Measurements from ENCODE around the gene APOE. TPM values are rescaled to one million over a fixed set of nuclear protein-coding genes. Genes with fewer than 3 reads are reported as not detected.

APOE gene
- total RNA-seq, 1 donor from 2014 or later: 65.9 TPM

DNA sequence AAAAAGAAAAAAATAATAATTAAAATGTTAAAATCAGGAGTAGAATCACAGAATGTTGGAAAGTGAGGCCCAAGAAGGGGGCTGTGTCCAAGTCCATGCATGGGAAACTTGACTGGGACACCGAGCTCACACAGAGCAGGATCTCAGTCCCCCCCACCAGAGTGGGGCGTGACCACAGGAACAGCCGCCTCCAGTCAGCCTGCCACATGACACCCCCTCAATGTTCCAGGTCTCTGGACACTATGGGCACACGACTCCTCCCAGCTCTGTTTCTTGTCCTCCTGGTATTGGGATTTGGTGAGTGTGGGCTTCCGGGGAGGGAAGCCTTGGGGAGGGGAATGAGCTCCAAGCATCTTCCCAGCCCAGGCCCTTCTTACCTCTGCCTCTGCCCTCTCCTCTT is 42.6 kb downstream of the APOE start:
- DNase-seq: no peak
- Mint-ChIP-seq H3K9me3 (ENCODE audit: unreplicated experiment) (no peaks in the 10 kb centered on the region), H3K27me3 (ENCODE audit: unreplicated experiment) (peaks cover 2% of the 10 kb centered on the region), H3K27ac (ENCODE audit: unreplicated experiment) (no peak overlapping the region), H3K4me1 (ENCODE audit: low read depth, unreplicated experiment) (peaks cover 17% of the 10 kb centered on the region), H3K4me3 (ENCODE audit: unreplicated experiment) (no peak overlapping the region), H3K36me3 (ENCODE audit: unreplicated experiment) (no peaks in the 10 kb centered on the region)
- TF ChIP-seq, protein P1, sequence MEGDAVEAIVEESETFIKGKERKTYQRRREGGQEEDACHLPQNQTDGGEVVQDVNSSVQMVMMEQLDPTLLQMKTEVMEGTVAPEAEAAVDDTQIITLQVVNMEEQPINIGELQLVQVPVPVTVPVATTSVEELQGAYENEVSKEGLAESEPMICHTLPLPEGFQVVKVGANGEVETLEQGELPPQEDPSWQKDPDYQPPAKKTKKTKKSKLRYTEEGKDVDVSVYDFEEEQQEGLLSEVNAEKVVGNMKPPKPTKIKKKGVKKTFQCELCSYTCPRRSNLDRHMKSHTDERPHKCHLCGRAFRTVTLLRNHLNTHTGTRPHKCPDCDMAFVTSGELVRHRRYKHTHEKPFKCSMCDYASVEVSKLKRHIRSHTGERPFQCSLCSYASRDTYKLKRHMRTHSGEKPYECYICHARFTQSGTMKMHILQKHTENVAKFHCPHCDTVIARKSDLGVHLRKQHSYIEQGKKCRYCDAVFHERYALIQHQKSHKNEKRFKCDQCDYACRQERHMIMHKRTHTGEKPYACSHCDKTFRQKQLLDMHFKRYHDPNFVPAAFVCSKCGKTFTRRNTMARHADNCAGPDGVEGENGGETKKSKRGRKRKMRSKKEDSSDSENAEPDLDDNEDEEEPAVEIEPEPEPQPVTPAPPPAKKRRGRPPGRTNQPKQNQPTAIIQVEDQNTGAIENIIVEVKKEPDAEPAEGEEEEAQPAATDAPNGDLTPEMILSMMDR (IDR thresholded peaks at IDR 0.05; ENCODE audit: partially characterized antibody, unreplicated experiment): no peak

DNA sequence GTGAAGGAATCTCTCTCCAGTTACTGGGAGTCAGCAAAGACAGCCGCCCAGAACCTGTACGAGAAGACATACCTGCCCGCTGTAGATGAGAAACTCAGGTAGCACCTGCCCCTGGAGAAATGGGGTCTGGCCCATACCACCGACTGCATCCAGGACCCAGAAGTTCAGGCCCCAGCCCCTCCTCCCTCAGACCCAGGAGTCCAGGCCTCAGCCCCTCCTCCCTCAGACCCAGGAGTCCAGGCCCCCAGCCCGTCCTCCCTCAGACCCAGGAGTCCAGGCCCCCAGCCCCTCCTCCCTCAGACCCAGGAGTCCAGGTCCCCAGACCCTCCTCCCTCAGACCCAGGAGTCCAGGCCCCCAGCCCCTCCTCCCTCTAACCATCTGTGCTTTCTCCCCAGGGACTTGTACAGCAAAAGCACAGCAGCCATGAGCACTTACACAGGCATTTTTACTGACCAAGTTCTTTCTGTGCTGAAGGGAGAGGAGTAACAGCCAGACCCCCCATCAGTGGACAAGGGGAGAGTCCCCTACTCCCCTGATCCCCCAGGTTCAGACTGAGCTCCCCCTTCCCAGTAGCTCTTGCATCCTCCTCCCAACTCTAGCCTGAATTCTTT is 43.3 kb downstream of the APOE start:
- H3K9me3 Mint-ChIP-seq (ENCODE audit: unreplicated experiment): peaks cover 2% of the 10 kb centered on the region
- peak overlapping the region; percentile 88 for H3K27ac Mint-ChIP-seq (ENCODE audit: unreplicated experiment)
- H3K4me1 Mint-ChIP-seq (ENCODE audit: low read depth, unreplicated experiment): peaks cover 16% of the 10 kb centered on the region
- no peak for DNase-seq
- H3K36me3 Mint-ChIP-seq (ENCODE audit: unreplicated experiment): no peaks in the 10 kb centered on the region
- H3K4me3 Mint-ChIP-seq (ENCODE audit: unreplicated experiment): no peak overlapping the region
- H3K27me3 Mint-ChIP-seq (ENCODE audit: unreplicated experiment): peaks cover 2% of the 10 kb centered on the region
- TF ChIP-seq, protein P1 (IDR thresholded peaks at IDR 0.05; ENCODE audit: partially characterized antibody, unreplicated experiment): no peak

DNA sequence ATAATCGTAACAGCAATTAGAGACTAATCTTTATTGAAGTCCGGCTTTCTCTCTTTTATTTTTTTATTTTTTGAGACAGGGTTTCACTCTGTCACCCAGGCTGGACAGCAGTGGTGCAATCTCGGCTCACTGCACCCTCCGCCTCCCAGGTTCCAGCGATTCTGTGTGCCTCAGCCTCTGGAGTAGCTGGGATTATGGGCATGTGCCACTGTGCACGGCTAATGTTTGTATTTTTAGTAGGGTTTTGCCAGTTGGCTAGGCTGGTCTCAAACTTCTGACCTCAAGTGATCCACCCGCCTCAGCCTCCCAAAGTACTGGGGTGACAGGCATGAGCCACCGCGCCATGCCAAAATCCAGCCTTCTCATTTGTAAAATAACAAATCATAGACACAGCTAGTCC is 44.0 kb downstream of the APOE start:
- Mint-ChIP-seq H3K27me3 (ENCODE audit: unreplicated experiment) (peaks cover 2% of the 10 kb centered on the region), H3K4me3 (ENCODE audit: unreplicated experiment) (no peak overlapping the region), H3K4me1 (ENCODE audit: low read depth, unreplicated experiment) (peaks cover 15% of the 10 kb centered on the region), H3K36me3 (ENCODE audit: unreplicated experiment) (no peaks in the 10 kb centered on the region), H3K27ac (ENCODE audit: unreplicated experiment) (peak overlapping the region; percentile 88), H3K9me3 (ENCODE audit: unreplicated experiment) (peaks cover 3% of the 10 kb centered on the region)
- TF ChIP-seq, protein P1 (IDR thresholded peaks at IDR 0.05; ENCODE audit: partially characterized antibody, unreplicated experiment): no peak
- DNase-seq: no peak

DNA sequence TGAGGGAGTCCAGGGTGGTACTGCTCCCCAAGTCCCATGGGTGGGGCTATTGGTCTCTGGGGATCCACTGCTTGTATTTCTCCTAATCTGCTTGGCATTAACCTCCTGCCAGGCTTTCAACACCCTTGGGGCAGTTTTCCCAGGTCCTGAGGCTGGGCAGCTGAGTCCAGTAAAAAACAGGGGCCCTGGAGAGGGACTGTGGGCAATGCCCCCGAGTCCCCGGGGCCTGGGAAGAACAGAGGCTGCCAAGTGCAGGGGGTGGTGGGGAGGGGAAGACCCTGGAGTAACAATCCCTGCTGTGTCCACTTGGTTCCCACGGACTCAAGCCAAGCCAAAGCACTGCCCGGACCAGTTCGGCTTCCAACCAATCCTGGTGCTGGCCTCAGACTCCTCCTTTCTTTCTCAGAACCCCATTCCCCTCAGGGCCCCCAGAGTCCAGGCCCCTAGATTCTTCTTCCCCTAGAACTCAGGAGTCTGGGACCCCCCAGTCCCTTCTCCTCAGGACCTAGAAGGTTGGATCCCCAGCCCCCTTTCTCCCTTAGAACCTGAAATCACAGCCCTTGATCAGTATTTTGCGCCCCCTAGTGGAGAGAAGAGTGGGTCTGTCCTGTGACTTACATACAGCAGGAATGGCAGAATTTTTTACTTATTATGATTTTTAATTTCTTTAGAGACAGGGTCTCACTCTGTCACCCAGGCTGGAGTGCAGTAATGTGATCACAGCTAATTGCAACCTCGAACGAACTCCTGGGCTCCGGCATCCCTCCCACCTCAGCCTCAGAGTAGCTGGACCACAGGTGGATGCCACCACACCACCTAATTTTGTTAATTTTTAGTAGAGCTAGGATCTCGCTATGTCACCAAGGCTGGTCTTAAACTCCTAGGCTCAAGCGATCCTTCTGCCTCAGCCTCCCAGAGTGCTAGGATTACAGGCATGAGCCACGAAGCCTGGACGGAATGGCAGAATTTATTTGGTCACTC is 45.9 kb downstream of the APOE start:
- peak; percentile 45 for DNase-seq
- no peak overlapping the region for H3K4me3 Mint-ChIP-seq (ENCODE audit: unreplicated experiment)
- H3K36me3 Mint-ChIP-seq (ENCODE audit: unreplicated experiment): no peaks in the 10 kb centered on the region
- H3K27me3 Mint-ChIP-seq (ENCODE audit: unreplicated experiment): peaks cover 9% of the 10 kb centered on the region
- H3K9me3 Mint-ChIP-seq (ENCODE audit: unreplicated experiment): peaks cover 4% of the 10 kb centered on the region
- TF ChIP-seq, protein P1 (IDR thresholded peaks at IDR 0.05; ENCODE audit: partially characterized antibody, unreplicated experiment): peak; percentile 96
- H3K27ac Mint-ChIP-seq (ENCODE audit: unreplicated experiment): no peak overlapping the region
- H3K4me1 Mint-ChIP-seq (ENCODE audit: low read depth, unreplicated experiment): peaks cover 22% of the 10 kb centered on the region

DNA sequence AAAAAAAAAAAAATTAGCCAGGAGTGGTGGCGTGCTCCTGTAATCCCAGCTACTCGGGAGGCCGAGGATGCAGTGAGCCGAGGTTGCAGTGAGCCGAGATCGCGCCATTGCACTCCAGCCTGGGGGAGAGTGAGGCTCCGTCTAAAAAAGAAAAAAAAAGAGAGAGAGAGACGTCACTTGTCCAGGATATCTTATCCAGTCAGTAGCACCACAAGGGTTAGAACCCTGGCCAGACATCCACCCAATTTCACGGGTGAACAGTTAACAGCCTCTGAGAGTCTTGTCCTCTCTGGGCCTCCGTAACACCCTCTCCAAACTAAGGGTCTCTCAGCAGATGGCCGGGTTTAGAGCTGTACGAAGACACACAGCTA is 48.7 kb downstream of the APOE start:
- DNase-seq: no peak
- no peaks in the 10 kb centered on the region for H3K36me3 Mint-ChIP-seq (ENCODE audit: unreplicated experiment)
- peak overlapping the region; percentile 99 for H3K27ac Mint-ChIP-seq (ENCODE audit: unreplicated experiment)
- TF ChIP-seq, protein P1 (IDR thresholded peaks at IDR 0.05; ENCODE audit: partially characterized antibody, unreplicated experiment): no peak
- peaks cover 8% of the 10 kb centered on the region for H3K9me3 Mint-ChIP-seq (ENCODE audit: unreplicated experiment)
- H3K4me1 Mint-ChIP-seq (ENCODE audit: low read depth, unreplicated experiment): peaks cover 22% of the 10 kb centered on the region
- H3K27me3 Mint-ChIP-seq (ENCODE audit: unreplicated experiment): peaks cover 9% of the 10 kb centered on the region
- H3K4me3 Mint-ChIP-seq (ENCODE audit: unreplicated experiment): peak overlapping the region; percentile 96
